MM.1S (cell line): ENCODE results near the gene SCGB3A2.

ENCODE experiments used
- DNase-seq: peaks from one replicate; pipeline ENCODE4 v3.0.0-alpha.2; 2015
- H2AFZ ChIP-seq: fragments of 300-600 bp; sonication (generic); 2 replicates; pipeline ENCODE4 v1.6.0; 2016; ENCODE audit warnings: antibody characterized with exemption, low read length
- H3F3A ChIP-seq: fragments of 300-600 bp; sonication (generic); 2 replicates; pipeline ENCODE4 v1.6.1; 2016; ENCODE audit warnings: mild to moderate bottlenecking, antibody characterized with exemption, low read length, moderate library complexity, mixed read lengths; ENCODE audit not compliant: insufficient read depth
- H3K27ac ChIP-seq: fragments of 300-600 bp; sonication (generic); 2 replicates; pipeline ENCODE4 v1.5.1; 2016; ENCODE audit warnings: mild to moderate bottlenecking, low read length
- H3K27me3 ChIP-seq: fragments of 300-600 bp; sonication (generic); replicated peaks from 2 replicates; pipeline ENCODE4 v1.6.0; 2016; ENCODE audit warnings: low read length; ENCODE audit not compliant: insufficient read depth
- H3K36me3 ChIP-seq: fragments of 300-600 bp; sonication (generic); replicated peaks from 2 replicates; pipeline ENCODE4 v1.6.1; 2016; ENCODE audit warnings: mild to moderate bottlenecking, low read length, mixed read lengths; ENCODE audit not compliant: insufficient read depth
- H3K4me1 ChIP-seq: fragments of 300-600 bp; sonication (generic); 2 replicates; pipeline ENCODE4 v1.6.1; 2016; ENCODE audit warnings: low read length, mixed read lengths
- H3K4me2 ChIP-seq: fragments of 300-600 bp; sonication (generic); 2 replicates; pipeline ENCODE4 v1.6.0; 2016; ENCODE audit warnings: low read depth, low read length
- H3K4me3 ChIP-seq: fragments of 300-600 bp; sonication (generic); 2 replicates; pipeline ENCODE4 v1.5.1; 2016; ENCODE audit warnings: low read length, mixed read lengths
- H3K79me2 ChIP-seq: fragments of 300-600 bp; sonication (generic); 2 replicates; pipeline ENCODE4 v1.6.1; 2016; ENCODE audit warnings: mixed run types, low read length, mixed read lengths
- H3K9ac ChIP-seq: fragments of 300-600 bp; sonication (generic); 2 replicates; pipeline ENCODE4 v1.6.1; 2016; ENCODE audit warnings: low read length, mixed read lengths
- H3K9me2 ChIP-seq: fragments of 300-600 bp; sonication (generic); replicated peaks from 2 replicates; pipeline ENCODE4 v1.6.1; 2016; ENCODE audit warnings: mild to moderate bottlenecking, low read length, mixed read lengths; ENCODE audit not compliant: insufficient read depth
- H3K9me3 ChIP-seq: fragments of 300-600 bp; sonication (generic); replicated peaks from 2 replicates; pipeline ENCODE4 v1.6.1; 2016; ENCODE audit warnings: mild to moderate bottlenecking, low read length, mixed read lengths; ENCODE audit not compliant: insufficient read depth
- H4K20me1 ChIP-seq: fragments of 300-600 bp; sonication (generic); 2 replicates; pipeline ENCODE4 v1.6.1; 2016; ENCODE audit warnings: mild to moderate bottlenecking, low read length, moderate library complexity, mixed read lengths; ENCODE audit not compliant: insufficient read depth
- CTCF ChIP-seq: fragments of 300-600 bp; sonication (generic); IDR thresholded peaks from 2 replicates; pipeline ENCODE4 v1.5.1; 2016; ENCODE audit warnings: antibody characterized with exemption, low read length, mixed read lengths
- EZH2 ChIP-seq: fragments of 300-600 bp; sonication (generic); optimal IDR thresholded peaks from 2 replicates; pipeline ENCODE3; 2017; ENCODE audit warnings: low read depth, mild to moderate bottlenecking, antibody characterized with exemption, low read length, mixed read lengths
- EZH2phosphoT487 ChIP-seq: fragments of 300-600 bp; sonication (generic); IDR thresholded peaks from 2 replicates; pipeline ENCODE4 v1.6.1; 2018; ENCODE audit warnings: antibody characterized with exemption, low read length

The SCGB3A2 gene

DNA sequence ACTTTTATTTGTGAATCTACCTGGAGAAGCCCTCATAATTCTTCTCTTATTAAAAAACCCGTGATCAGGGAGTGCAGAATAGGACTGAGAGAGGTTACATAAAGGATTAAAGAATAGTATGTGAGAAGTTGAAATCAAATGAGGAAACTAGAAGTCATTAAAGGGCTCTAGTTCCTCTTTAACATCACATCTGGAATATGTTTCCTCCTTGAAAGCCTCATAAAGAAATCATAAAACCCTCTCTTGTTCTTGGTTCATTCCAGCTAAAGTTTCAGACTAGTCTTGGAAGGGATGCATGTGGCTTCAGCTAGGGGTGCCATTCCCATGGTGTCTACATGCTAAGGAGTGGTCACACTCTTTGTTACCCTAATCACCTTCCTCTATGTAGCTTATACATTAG lies 33.5 kb downstream of the SCGB3A2 start:
- Histone ChIP-seq H3K4me1 (no peaks in the 10 kb centered on the region), H4K20me1 (no peaks in the 10 kb centered on the region), H3K4me3 (no peak overlapping the region), H3F3A (no peaks in the 10 kb centered on the region), H3K36me3 (no peaks in the 10 kb centered on the region), H3K9ac (no peak overlapping the region), H3K4me2 (no peak overlapping the region), H3K9me2 (no peaks in the 10 kb centered on the region), H3K27me3 (no peaks in the 10 kb centered on the region), H3K9me3 (no peaks in the 10 kb centered on the region), H2AFZ (no peak overlapping the region), H3K79me2 (no peaks in the 10 kb centered on the region), H3K27ac (no peak overlapping the region)
- DNase-seq: no peak
- TF ChIP-seq CTCF: no peak
- no peak for TF ChIP-seq EZH2
- no peak for TF ChIP-seq EZH2phosphoT487

GRCh38 chr5:147913786-147914185 lies 35.3 kb downstream of the SCGB3A2 start:
- no peak for DNase-seq
- no peaks in the 10 kb centered on the region for H3K4me1 ChIP-seq

GRCh38 chr5:147918101-147918685 lies 39.7 kb downstream of the SCGB3A2 start:
- Histone ChIP-seq H4K20me1 (no peaks in the 10 kb centered on the region), H3K4me2 (no peak overlapping the region), H3K4me3 (no peak overlapping the region), H3K9me3 (no peaks in the 10 kb centered on the region), H2AFZ (no peak overlapping the region), H3K27ac (no peak overlapping the region), H3K9ac (no peak overlapping the region), H3K27me3 (no peaks in the 10 kb centered on the region), H3K36me3 (no peaks in the 10 kb centered on the region), H3K4me1 (no peaks in the 10 kb centered on the region), H3F3A (no peaks in the 10 kb centered on the region), H3K79me2 (no peaks in the 10 kb centered on the region), H3K9me2 (no peaks in the 10 kb centered on the region)
- DNase-seq: no peak
- TF ChIP-seq CTCF: no peak
- TF ChIP-seq EZH2phosphoT487: no peak

More at GRCh38 chr5:147913786-147914185, 35.3 kb downstream of the SCGB3A2 start:
- TF ChIP-seq EZH2 (no peak), CTCF (no peak), EZH2phosphoT487 (no peak)
- no peak overlapping the region for H2AFZ ChIP-seq
- no peaks in the 10 kb centered on the region for H3K9me2 ChIP-seq
- H3K4me2 ChIP-seq: no peak overlapping the region
- no peaks in the 10 kb centered on the region for H3K27me3 ChIP-seq
- H3K27ac ChIP-seq: no peak overlapping the region
- H3K36me3 ChIP-seq: no peaks in the 10 kb centered on the region
- no peak overlapping the region for H3K4me3 ChIP-seq
- no peaks in the 10 kb centered on the region for H3K79me2 ChIP-seq
- no peak overlapping the region for H3K9ac ChIP-seq
- no peaks in the 10 kb centered on the region for H3F3A ChIP-seq
- H4K20me1 ChIP-seq: no peaks in the 10 kb centered on the region
- no peaks in the 10 kb centered on the region for H3K9me3 ChIP-seq
